ENCODE data around the gene PGLYRP2.

PGLYRP2 gene

DNA sequence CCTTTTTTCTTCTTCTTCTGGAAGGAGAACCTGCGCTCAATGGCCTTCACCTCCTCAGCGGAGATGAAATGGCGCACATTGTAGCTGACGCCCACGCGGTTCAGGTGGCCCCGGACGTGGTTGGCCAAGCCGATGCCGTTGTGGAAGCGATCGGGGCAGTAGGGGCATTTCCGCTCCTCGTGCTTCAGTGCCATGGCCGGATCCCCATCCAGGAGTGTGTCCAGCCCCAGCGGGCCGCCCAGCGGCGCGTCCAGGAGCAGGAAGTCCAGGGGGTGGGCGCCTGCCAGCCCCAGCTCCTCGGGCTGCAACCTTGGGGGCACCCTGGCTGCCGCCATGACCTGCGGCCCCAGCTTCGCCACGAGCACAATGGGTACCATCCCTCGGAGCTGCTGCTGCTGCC is 40.7 kb downstream of the PGLYRP2 start:
- no peak for DNase-seq

DNA sequence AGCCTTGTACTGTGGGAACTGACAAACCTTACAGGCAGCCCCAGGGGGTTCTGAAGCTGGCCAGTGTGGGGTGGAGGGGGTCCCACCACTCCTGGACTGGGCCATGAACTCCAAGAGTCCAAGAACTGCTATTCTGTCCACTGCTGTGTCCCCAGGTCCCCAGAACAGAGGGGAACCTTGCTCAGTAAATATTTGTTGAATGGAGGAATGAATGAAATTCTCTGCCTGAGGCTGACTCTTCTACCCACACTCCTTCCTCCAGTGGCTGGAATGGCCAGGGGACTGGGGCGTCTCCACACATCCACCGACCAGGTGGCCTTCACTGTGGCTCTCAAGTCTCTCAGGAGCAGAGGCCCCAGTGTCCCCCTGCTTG is 41.2 kb downstream of the PGLYRP2 start:
- no peak for DNase-seq

DNA sequence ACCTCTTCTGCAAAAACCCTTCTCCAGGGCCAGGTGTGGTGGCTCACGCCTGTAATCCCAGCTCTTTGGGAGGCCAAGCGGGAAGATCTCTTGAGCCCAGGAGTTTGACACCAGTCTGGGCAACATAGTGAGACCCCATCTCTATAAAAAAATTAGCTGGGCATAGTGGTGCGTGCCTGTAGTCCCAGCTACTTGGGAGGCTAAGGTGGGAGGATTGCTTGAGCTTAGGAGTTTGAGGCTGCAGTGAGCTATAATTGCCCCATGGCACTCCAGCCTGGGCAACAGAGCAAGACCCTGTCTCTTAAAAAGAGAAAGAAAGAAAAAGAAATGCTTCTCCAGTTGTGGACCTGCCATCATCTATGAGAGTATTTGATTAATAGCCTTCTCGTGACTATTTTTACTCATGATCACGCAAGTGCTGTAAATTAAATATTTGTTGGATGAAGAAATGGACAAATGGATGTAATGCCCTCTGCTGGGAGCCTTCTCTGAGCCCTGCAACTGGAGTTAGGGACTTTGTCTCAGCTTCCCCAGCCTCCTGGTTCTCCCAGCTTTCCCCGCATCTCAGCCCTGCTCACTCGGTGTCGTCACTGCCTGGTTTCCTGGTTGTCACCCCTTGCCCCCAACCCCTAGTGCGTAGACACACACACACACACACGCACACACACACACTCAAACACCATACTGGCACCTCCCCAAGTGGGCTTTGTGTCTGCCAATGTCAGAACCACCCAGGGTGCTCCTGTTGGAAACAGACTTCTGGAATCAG is 41.8 kb downstream of the PGLYRP2 start:
- no peak for DNase-seq

DNA sequence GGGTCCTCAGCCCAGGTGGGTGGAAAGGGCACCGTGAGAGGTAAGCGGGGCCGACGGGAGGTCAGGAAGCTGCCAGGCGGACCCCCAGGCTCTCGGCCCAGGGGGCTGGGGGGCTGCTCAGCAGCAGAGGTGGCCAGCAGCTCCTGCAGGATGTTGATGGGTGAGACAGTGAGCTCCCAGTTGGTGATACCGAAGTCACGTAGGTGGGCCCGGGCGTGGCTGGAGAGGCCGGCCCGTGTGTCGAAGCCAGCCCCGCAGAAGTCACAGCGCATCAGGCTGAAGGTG is 42.5 kb downstream of the PGLYRP2 start:
- no peak for DNase-seq

- no peak for DNase-seq
These were observed 43.1 kb downstream of the PGLYRP2 start for GRCh38 chr19:15436012-15436825.

- DNase-seq: no peak
These were observed 45.7 kb downstream of the PGLYRP2 start for GRCh38 chr19:15433519-15434069.

- peak; percentile 95 for DNase-seq
These were observed 46.4 kb downstream of the PGLYRP2 start for GRCh38 chr19:15432629-15433518.

- peak; percentile 40 for DNase-seq
These were observed 47.2 kb downstream of the PGLYRP2 start for GRCh38 chr19:15432018-15432494.

DNA sequence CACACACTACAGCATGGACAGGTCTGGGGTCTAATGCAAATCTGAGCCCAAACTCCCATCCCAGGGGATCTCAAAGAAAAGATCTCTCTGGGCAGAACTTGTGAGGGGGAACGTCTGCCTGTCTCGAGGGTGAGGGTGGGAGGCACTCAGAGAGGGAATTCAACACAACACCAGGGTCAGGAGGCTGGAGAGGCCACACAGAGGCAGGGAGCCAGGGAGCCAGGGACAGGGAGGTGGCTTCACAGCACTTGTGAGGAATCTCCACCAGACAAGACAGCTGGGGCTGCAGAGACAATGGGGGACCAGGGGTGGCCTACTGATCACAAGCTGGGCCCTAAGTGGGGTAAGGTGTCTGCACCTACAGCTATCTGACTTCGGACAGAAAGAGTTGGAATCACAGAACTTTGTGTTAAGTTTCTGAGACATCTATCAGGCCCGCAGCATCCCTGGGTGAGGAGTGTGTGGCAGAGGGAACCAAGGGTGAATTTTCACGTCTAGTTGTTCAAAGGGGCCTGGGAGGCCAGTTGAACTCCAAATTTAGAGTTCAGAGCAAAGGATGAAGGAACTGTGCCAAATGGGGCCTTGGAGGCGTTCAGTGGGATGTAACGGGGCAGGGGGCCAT is 47.8 kb downstream of the PGLYRP2 start:
- DNase-seq: no peak

- no peak for DNase-seq
These were observed 48.7 kb downstream of the PGLYRP2 start for GRCh38 chr19:15430526-15431120.

DNA sequence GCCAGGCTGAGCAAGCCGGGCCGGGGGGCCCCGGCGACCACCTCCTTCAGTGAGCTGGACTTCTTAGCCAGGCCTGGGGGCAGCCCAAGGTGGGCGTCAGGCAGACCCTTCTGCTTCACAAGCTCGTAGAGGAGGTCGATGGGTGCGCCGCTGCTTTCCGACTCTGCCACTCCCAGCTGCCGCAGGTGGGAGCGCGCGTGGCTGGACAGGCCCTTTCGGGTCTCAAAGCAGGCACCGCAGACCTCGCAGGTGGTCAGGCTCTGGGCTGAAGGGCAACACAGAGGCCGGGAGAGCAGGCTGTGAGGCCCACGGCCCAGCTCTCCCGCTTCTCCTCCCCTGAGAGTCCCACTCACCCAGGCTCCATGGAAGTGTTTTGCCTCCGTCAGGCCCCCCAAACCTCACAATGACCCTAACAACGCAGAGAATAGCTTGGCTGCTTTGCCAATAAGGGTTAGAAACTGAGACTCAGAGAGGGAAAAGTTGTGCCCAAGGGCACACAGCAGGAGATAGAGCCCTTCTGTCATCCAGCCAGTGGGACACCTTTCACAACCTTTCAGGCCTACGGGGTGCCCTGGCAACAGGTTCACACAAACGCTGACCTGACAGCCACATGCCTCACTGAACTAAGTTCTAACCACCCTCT is 49.4 kb downstream of the PGLYRP2 start:
- DNase-seq: no peak

DNA sequence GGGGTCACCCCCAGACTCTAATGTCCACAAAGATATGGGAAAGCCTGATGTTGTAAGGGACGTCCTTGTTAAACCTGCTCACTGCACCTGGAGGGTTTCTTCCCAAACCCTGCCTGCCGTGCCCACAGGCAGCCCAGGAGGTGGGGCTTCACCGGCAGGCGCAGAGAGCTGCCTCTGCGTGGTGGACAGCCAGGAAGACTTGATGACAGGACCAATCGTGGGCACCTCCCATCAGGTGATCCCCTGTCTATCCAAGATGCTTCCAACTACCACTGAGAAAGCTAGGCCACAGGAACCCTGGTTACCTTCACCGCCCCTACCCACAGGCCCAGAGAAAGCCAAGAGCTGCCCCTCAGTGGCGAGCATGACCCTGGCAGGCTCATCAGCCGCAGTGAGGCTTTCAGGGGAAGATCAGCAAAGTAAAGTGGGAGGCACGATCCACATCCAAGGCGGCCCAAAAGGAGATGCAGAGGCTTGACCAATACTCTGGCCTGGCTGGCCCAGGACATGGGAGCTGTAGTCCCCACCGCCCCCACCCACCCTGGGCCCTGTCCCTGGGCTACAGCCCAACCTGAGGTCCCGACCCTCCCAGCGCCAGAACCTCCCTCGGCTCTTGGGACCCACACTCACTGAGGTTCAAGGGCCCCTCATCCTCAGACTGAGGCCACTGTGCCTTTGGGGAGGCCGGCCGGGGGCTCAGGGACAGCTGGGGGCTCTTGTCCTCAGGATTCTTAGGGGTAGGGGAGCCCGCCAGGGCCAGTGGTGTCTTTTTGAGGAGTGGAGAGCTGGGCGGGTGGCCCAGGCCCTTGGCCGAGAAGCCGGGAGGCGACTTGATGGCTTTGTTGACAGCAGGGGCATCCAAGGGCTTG is 50.1 kb downstream of the PGLYRP2 start:
- DNase-seq: no peak

DNA sequence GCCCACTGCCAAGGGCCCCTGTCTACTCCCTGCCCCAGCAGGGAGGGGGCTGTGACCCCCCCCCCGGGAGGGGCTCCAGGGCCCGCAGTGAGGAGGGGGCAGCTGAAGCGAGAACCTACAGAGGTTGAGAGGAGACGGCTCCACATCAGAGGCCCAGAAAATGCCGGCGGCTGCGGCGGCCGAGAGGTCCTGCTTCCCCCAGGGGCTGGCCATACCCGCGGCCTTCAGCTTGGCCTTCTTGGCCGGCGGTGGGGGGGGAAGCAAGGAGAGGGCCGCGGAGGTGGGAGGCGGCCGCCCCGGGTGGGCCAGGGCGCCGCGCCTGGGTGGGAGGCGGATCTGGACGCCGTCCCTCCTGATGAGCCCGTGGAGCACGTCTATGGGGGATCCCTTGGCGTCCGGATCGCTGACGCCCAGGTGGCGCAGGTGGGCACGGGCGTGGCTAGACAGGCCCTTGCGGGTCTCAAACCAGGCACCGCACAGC is 51.3 kb downstream of the PGLYRP2 start:
- no peak for DNase-seq

DNA sequence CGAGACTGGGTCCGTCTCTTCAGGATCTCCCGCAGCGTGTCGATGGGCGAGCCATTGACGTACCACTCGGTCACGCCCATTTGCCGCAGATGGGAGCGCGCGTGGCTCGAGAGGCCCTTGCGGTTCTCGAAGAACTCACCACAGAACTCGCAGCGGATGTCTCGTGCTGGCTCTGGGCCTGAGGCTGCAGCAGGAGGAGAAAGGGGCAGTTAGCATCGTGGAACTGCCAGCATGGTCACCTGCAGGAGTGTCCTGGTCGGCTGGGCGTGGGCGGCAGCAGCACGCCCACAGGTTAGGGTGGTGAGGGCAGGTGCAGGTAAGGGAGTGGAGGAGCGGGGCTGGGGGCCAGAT is 52.0 kb downstream of the PGLYRP2 start:
- DNase-seq: no peak

DNA sequence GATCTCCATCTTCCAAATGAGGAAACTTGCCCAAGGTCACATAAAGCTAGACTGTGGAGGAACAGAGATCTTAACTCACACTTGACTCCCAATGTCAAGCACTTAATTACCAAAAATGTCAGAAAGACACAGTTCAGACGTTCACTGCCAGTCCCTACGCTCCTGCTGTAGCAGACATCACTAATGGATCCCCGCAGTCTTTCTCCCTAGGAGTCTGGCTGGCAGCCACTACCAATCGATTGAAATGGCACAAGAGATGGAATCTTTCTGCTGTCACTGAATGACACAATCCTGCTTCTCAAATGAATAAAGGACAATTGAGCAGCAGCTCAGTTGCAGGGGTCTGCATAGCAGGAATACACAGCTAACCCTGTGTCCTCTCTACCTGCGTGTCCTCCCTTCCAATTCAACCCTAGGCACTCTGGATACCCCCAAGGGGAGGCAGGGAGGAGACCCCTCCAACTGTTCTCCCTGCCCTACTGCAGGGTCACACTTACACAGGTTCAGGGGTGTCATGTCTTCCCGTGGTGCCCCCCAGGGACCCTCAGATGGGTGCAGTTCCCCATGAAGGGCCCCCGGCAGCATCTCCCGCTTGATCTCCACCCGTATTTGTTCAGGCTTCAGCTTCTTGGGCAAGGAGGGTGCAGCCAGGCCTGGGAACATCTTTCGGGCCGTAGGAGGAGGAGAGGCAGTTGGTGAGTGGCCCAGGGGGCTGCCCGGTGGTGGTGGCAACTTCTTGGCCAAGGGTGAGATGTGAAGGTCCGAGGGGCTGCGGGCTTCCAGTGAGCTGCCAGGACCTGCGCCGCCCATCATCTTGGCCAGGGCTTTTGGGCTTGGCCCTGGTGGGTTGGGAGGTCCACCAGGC is 52.6 kb downstream of the PGLYRP2 start:
- no peak for DNase-seq

- no peak for DNase-seq
These were observed 53.9 kb downstream of the PGLYRP2 start for GRCh38 chr19:15425321-15425950.

GRCh38 chr19:15424692-15425272 is 54.5 kb downstream of the PGLYRP2 start:
- no peak for DNase-seq

GRCh38 chr19:15424121-15424520 is 55.2 kb downstream of the PGLYRP2 start:
- DNase-seq: no peak

- DNase-seq: no peak
These were observed 56.2 kb downstream of the PGLYRP2 start for GRCh38 chr19:15423130-15423529.

Measured in activated CD4-positive, alpha-beta T cell treated with anti-CD3 and anti-CD28 coated beads, Interleukin-2, Interleukin-6, amounts not matched to agents 100 ng/mL and 50 ng/mL, durations not matched to agents 16 hours and 8 hours (primary cell).